Loucy (cell line): Measurements from ENCODE around the gene MMS19.
"Not testable (repeated sequence)": the region's sequence is repeated elsewhere in the genome, so short reads cannot be mapped to it uniquely, and the experiment has no call there.

Experiments
- H2AFZ ChIP-seq: fragments of 200-600 bp; sonication (generic); 2 replicates; pipeline ENCODE4 v1.6.0; 2016; ENCODE audit warnings: antibody characterized with exemption, mild to moderate bottlenecking, low read length, moderate library complexity
- H3F3A ChIP-seq: fragments of 200-600 bp; 2 replicates; pipeline ENCODE4 v1.6.0; 2016; ENCODE audit warnings: antibody characterized with exemption, low read depth, mild to moderate bottlenecking
- H3K27me3 ChIP-seq: fragments of 200-600 bp; sonication (generic); 2 replicates; pipeline ENCODE4 v1.6.1; 2014; ENCODE audit warnings: low read length, mild to moderate bottlenecking; ENCODE audit not compliant: insufficient read depth, poor library complexity, severe bottlenecking
- H3K36me3 ChIP-seq: fragments of 200-600 bp; sonication (generic); 2 replicates; pipeline ENCODE4 v1.6.1; 2016; ENCODE audit warnings: low read length; ENCODE audit not compliant: insufficient read depth
- H3K4me1 ChIP-seq: fragments of 200-600 bp; sonication (generic); 2 replicates; pipeline ENCODE4 v1.5.1; 2014; ENCODE audit warnings: low read length, mild to moderate bottlenecking; ENCODE audit not compliant: insufficient read depth, poor library complexity, severe bottlenecking
- H3K4me2 ChIP-seq: fragments of 200-600 bp; sonication (generic); 2 replicates; pipeline ENCODE4 v1.6.0; 2014; ENCODE audit warnings: antibody characterized with exemption, low read length, low read depth, mild to moderate bottlenecking; ENCODE audit not compliant: poor library complexity, severe bottlenecking
- H3K4me3 ChIP-seq: fragments of 200-600 bp; sonication (generic); 2 replicates; pipeline ENCODE4 v1.5.1; 2014; ENCODE audit warnings: low read length, mild to moderate bottlenecking, mixed read lengths; ENCODE audit not compliant: poor library complexity, severe bottlenecking
- H3K79me2 ChIP-seq: fragments of 200-600 bp; sonication (generic); 2 replicates; pipeline ENCODE4 v1.6.1; 2014; ENCODE audit warnings: low read length; ENCODE audit not compliant: insufficient read depth
- H3K9ac ChIP-seq: fragments of 200-600 bp; sonication (generic); 2 replicates; pipeline ENCODE4 v1.6.0; 2014; ENCODE audit warnings: mild to moderate bottlenecking, low read depth, low read length, moderate library complexity; ENCODE audit not compliant: poor library complexity, severe bottlenecking
- H3K9me2 ChIP-seq: fragments of 200-600 bp; sonication (generic); replicated peaks from 2 replicates; pipeline ENCODE4 v1.6.1; 2016; ENCODE audit warnings: low read depth, low read length, mixed read lengths
- H3K9me3 ChIP-seq: fragments of 200-600 bp; sonication (generic); 2 replicates; pipeline ENCODE4 v1.6.1; 2014; ENCODE audit warnings: mild to moderate bottlenecking, antibody characterized with exemption, low read length, low read depth; ENCODE audit not compliant: insufficient read depth
- H4K20me1 ChIP-seq: fragments of 200-600 bp; sonication (generic); 2 replicates; pipeline ENCODE4 v1.6.0; 2014; ENCODE audit warnings: antibody characterized with exemption, low read length, mild to moderate bottlenecking; ENCODE audit not compliant: insufficient read depth, poor library complexity, severe bottlenecking
- CTCF ChIP-seq: fragments of 200-600 bp; sonication (generic); conservative IDR thresholded peaks from 2 replicates; pipeline ENCODE4 v1.5.1; 2014; ENCODE audit warnings: mild to moderate bottlenecking, antibody characterized with exemption, low read length
- EZH2phosphoT487 ChIP-seq: fragments of 200-600 bp; IDR thresholded peaks from 2 replicates; pipeline ENCODE4 v1.6.1; 2018; ENCODE audit warnings: antibody characterized with exemption, mild to moderate bottlenecking, moderate library complexity, borderline replicate concordance

The MMS19 gene

GRCh38 chr10:97475936-97476594 is 22.2 kb downstream of the MMS19 start:
- Histone ChIP-seq H3K36me3 (peaks cover 94% of the 10 kb centered on the region; the same call in 1 of the 2 replicates), H3K9me2 (no peaks in the 10 kb centered on the region), H3K4me3 (no peak overlapping the region), H3F3A (no peaks in the 10 kb centered on the region), H3K4me2 (no peak overlapping the region), H3K79me2 (no peaks in the 10 kb centered on the region), H2AFZ (no peak overlapping the region), H4K20me1 (no peaks in the 10 kb centered on the region), H3K4me1 (no peaks in the 10 kb centered on the region), H3K27me3 (no peaks in the 10 kb centered on the region), H3K9ac (no peak overlapping the region), H3K9me3 (no peaks in the 10 kb centered on the region)
- no peak for TF ChIP-seq EZH2phosphoT487
- no peak for TF ChIP-seq CTCF

GRCh38 chr10:97474918-97475317 is 23.3 kb downstream of the MMS19 start:
- no peaks in the 10 kb centered on the region for H4K20me1 ChIP-seq
- no peaks in the 10 kb centered on the region for H3K9me3 ChIP-seq
- H3K27me3 ChIP-seq = no peaks in the 10 kb centered on the region
- H3K4me1 ChIP-seq = no peaks in the 10 kb centered on the region
- TF ChIP-seq CTCF (no peak), EZH2phosphoT487 (no peak)
- H3K9me2 ChIP-seq = no peaks in the 10 kb centered on the region
- H2AFZ ChIP-seq = no peak overlapping the region
- H3K79me2 ChIP-seq = no peaks in the 10 kb centered on the region
- no peak overlapping the region for H3K4me3 ChIP-seq
- H3K9ac ChIP-seq = no peak overlapping the region
- no peaks in the 10 kb centered on the region for H3F3A ChIP-seq
- no peak overlapping the region for H3K4me2 ChIP-seq
- peaks cover 92% of the 10 kb centered on the region; the same call in 1 of the 2 replicates for H3K36me3 ChIP-seq

GRCh38 chr10:97468781-97469180 is 29.4 kb downstream of the MMS19 start:
- not testable (repeated sequence) for H3K4me1 ChIP-seq, H3K9me3 ChIP-seq, H3K79me2 ChIP-seq, H3K9ac ChIP-seq, H4K20me1 ChIP-seq, H2AFZ ChIP-seq, H3K4me3 ChIP-seq, H3K27me3 ChIP-seq, H3K9me2 ChIP-seq, H3F3A ChIP-seq, H3K4me2 ChIP-seq
- peaks cover 79% of the 10 kb centered on the region for H3K36me3 ChIP-seq

GRCh38 chr10:97468162-97468561 is 30.1 kb downstream of the MMS19 start:
- TF ChIP-seq EZH2phosphoT487 (no peak), CTCF (no peak)
- Histone ChIP-seq H3K9me2 (no peaks in the 10 kb centered on the region), H3K4me2 (no peak overlapping the region), H3K4me1 (no peaks in the 10 kb centered on the region), H3K36me3 (peaks cover 78% of the 10 kb centered on the region), H2AFZ (no peak overlapping the region), H3K27me3 (no peaks in the 10 kb centered on the region), H3K4me3 (no peak overlapping the region), H3K9me3 (no peaks in the 10 kb centered on the region), H4K20me1 (no peaks in the 10 kb centered on the region), H3F3A (no peaks in the 10 kb centered on the region), H3K79me2 (no peaks in the 10 kb centered on the region), H3K9ac (no peak overlapping the region)
